ENCODE data around the gene FOXL1.

Gene FOXL1

DNA sequence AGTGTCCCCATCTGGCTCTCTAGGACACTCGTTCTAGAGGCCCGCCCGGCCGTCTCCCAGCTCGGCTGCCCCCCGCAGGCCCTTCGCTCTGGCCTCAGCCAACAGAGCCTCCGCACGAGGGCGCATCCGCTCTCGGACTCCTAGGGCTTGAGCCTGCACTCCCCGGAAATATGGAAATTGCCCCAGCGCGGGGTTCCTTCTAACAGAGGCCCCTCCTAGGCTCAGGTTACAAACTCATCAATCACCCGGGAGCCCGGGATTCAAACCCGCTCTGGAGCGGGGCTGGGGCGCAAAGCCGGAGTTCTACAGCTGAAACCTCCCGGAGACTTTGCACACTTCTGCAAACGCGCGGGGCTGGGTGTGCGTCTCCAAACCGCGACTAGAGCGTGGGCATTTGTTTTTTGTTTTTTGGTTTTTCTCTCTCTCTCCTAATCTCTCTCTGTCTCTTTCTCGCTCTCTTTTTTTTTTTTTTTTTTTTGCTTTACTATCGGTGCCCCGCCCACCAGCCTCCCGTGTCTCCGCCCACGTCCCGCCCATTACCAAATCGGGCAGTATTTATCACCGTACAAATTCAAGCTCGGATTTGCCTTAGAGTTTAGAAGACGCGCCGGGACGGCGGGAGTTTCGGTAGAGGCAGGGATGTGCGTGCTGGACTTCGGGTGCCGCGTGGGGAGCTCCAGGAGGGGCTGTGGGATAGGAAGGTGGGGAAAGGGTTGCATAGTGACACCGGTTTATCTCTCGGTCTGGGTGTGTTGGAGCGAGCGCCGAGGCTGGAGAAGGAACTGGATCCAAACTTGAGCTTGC is 2.4 kb upstream of the FOXL1 start:
- no peak overlapping the region for H3K27ac ChIP-seq
- TF ChIP-seq CTCF (conservative IDR thresholded peaks at IDR 0.05) = no peak

DNA sequence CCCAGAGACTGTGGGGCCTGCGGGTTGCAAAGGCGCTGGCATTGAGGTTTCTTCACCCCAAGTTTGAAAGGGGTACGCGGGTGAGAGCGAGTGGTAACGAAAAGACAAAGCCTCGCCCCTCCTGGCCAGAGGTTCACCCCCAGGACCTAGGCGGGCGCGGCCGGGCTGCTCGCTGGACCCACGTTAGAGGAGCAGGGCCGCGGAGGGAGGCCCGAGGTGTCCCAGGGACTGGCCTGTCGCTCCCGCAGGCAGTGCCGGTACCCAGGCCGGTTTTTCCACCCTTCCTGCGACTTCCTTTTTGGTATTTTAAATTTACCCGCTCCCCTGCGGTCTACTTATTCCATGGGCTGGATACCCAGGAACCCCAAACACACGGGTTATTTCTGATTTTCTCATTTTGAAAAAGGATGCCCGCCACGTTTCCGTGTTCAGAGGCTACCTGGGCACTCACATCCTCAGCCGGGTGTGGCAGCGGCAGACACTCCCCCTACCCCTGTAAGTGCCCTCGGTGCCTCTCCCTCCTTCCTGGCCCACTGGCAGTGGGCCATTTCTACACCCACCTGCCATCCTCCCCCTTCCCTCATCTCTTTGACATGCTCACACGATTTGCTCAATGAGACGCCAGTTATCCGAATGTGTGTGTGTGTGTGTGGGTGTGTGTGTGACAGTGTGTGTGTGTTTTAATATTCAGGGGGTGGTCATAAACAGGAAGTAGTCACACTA is 1.6 kb upstream of the FOXL1 start:
- H3K27ac ChIP-seq = no peak overlapping the region
- no peak for TF ChIP-seq CTCF (conservative IDR thresholded peaks at IDR 0.05)

DNA sequence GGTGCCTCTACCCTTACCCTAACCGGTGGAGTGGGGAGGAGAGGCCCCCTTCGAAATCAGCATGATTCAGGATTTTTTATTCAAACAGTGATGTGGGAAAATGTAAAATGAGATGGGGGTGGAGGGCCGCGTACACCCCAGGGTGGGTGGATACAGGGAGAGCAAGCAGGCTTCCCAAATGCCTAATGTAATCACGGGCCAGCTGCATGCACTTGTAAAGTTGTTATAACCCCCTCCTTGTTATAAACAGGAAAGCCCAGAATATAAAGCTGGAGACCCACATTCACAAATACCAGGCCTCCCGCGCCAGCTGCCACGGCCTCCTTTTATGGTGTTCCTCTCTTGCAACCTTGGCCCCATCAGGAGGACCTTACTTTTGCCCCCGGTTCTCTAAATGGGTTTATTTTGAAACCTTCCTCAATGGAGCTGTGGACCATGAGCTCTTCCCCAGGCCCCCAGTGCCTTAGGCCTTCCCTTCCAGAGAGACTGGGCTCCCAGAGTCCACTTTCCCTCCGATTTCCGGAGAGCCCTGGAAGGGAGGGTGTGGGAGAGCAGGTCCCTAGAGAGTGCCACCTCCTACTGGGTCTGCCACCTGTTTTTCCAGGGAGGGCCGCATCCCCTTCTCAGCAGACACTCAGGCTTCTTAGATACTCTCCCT is 906 bp upstream of the FOXL1 start:
- no peak for TF ChIP-seq CTCF (conservative IDR thresholded peaks at IDR 0.05)
- H3K27ac ChIP-seq = no peak overlapping the region

- H3K27ac ChIP-seq = no peak overlapping the region
- TF ChIP-seq CTCF (conservative IDR thresholded peaks at IDR 0.05) = no peak
Measured at GRCh38 chr16:86578611-86579267, 390 bp downstream of the FOXL1 start.

DNA sequence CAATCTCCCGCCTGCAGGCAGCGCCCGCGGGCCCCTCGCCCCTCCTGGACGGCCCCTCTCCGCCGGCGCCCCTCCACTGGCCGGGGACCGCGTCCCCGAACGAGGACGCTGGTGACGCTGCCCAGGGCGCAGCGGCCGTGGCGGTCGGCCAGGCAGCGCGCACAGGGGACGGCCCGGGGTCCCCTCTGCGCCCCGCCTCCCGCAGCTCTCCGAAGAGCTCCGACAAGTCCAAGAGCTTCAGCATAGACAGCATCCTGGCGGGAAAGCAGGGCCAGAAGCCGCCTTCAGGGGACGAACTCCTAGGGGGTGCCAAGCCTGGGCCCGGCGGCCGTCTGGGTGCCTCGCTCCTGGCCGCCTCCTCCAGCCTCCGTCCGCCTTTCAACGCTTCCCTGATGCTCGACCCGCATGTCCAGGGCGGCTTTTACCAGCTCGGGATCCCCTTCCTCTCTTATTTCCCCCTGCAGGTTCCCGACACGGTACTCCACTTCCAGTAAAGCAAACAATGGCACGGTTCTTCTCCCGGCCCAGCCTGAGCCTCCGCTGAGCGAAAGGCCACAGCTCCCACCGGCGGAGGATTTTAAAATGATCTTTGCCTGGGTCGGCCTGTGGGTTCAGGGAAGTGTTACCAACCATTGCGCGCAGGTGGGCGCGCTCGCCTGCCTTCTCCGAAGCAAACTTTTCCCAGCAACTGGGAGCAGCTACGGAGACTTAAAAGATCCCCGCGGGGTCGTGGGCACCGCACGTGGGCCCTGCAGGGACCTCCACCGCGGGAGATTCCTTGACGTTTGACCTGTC is 1.1 kb downstream of the FOXL1 start:
- no peak for TF ChIP-seq CTCF (conservative IDR thresholded peaks at IDR 0.05)
- H3K27ac ChIP-seq = no peak overlapping the region

- TF ChIP-seq CTCF (conservative IDR thresholded peaks at IDR 0.05) = no peak
- H3K27ac ChIP-seq = no peak overlapping the region
Measured at GRCh38 chr16:86580063-86580790, 1.9 kb downstream of the FOXL1 start.

Measured in VCaP (cell line).